Sigmoid colon (tissue), 4 donors: ENCODE results near the gene PLPPR2.

ENCODE experiments used
- CTCF ChIP-seq, 4 experiments: fragments of 450-650 bp in 3 of 4; fragments of 200-600 bp in 1 of 4; IDR thresholded peaks; one replicate each; pipeline ENCODE4 v1.5.1; 2016 to 2019; ENCODE audit warnings: antibody characterized with exemption in 4 of 4, mild to moderate bottlenecking in 3 of 4, moderate library complexity in 2 of 4
- POLR2A ChIP-seq, 2 donors: fragments of 450-650 bp; IDR thresholded peaks; one replicate each; pipeline ENCODE4 v1.6.1; 2016; ENCODE audit warnings: antibody characterized with exemption in 2 of 2, mild to moderate bottlenecking in 2 of 2, moderate library complexity in 2 of 2
- POLR2AphosphoS5 ChIP-seq, 4 donors: sonication (generic); formaldehyde crosslinking; IDR thresholded peaks; one replicate each; pipeline ENCODE4 v1.6.1; 2017; ENCODE audit warnings: antibody characterized with exemption in 4 of 4

- no peak for TF ChIP-seq POLR2A (IDR thresholded peaks at IDR 0.05)
- no peak for TF ChIP-seq CTCF (IDR thresholded peaks at IDR 0.05)
- no peak for TF ChIP-seq POLR2AphosphoS5 (IDR thresholded peaks at IDR 0.05)
Observed at GRCh38 chr19:11377237-11377636, 22.0 kb downstream of the PLPPR2 start.
